Astrocyte (in vitro differentiated cells and primary cell): ENCODE measurements around the gene AP1B1. TPM values are rescaled to one million over a fixed set of nuclear protein-coding genes. Genes with fewer than 3 reads are reported as not detected.

Source experiments
- DNase-seq: peaks from one replicate; pipeline ENCODE4 v3.0.0-alpha.2; 2010; ENCODE audit warnings: low read depth
- FAIRE-seq: peaks from 2 replicates; lab custom pipeline; 2011; peaks lifted over from hg19 to GRCh38; lab: Jason Lieb, UNC
- H2AFZ ChIP-seq: 2 replicates; pipeline ENCODE4 v1.6.0; 2012; ENCODE audit warnings: low read depth, low read length, inconsistent platforms
- H3K27ac ChIP-seq: 2 replicates; pipeline ENCODE4 v1.5.1; 2011; ENCODE audit warnings: low read depth, low read length, inconsistent platforms
- H3K27me3 ChIP-seq: 2 replicates; pipeline ENCODE4 v1.6.0; 2011; ENCODE audit warnings: low read length, inconsistent platforms; ENCODE audit not compliant: insufficient read depth
- H3K36me3 ChIP-seq: 2 replicates; pipeline ENCODE4 v1.5.1; 2011; ENCODE audit warnings: low read length, inconsistent platforms; ENCODE audit not compliant: insufficient read depth
- H3K4me1 ChIP-seq: 2 replicates; pipeline ENCODE4 v1.5.1; 2011; ENCODE audit warnings: low read length, inconsistent platforms; ENCODE audit not compliant: insufficient read depth
- H3K4me2 ChIP-seq: 2 replicates; pipeline ENCODE4 v1.6.0; 2012; ENCODE audit warnings: low read length, inconsistent platforms
- H3K4me3 ChIP-seq: 2 replicates; pipeline ENCODE4 v1.5.1; 2011; ENCODE audit warnings: low read depth, mild to moderate bottlenecking, low read length, inconsistent platforms; ENCODE audit not compliant: insufficient read depth
- H3K79me2 ChIP-seq: 2 replicates; pipeline ENCODE4 v1.6.0; 2012; ENCODE audit warnings: mild to moderate bottlenecking, low read length, inconsistent platforms; ENCODE audit not compliant: insufficient read depth
- H3K9ac ChIP-seq: 2 replicates; pipeline ENCODE4 v1.6.0; 2012; ENCODE audit warnings: mild to moderate bottlenecking, low read length, inconsistent platforms
- H3K9me3 ChIP-seq: 2 replicates; pipeline ENCODE4 v1.5.1; 2012; ENCODE audit warnings: low read depth, mild to moderate bottlenecking, low read length, inconsistent platforms; ENCODE audit not compliant: insufficient read depth
- H4K20me1 ChIP-seq: 2 replicates; pipeline ENCODE4 v1.6.0; 2012; ENCODE audit warnings: low read length, inconsistent platforms; ENCODE audit not compliant: insufficient read depth
- H3K27ac Mint-ChIP-seq: one replicate; pipeline ENCODE4 v1.8.0; 2021; ENCODE audit warnings: mild to moderate bottlenecking, mixed read lengths; ENCODE audit not compliant: unreplicated experiment
- H3K27me3 Mint-ChIP-seq: one replicate; pipeline ENCODE4 v1.8.0; 2021; ENCODE audit warnings: low read depth, mixed read lengths; ENCODE audit not compliant: unreplicated experiment
- H3K36me3 Mint-ChIP-seq: one replicate; pipeline ENCODE4 v1.8.0; 2021; ENCODE audit warnings: low read depth, mixed read lengths; ENCODE audit not compliant: unreplicated experiment
- H3K4me1 Mint-ChIP-seq: one replicate; pipeline ENCODE4 v1.8.0; 2021; ENCODE audit warnings: low read depth, mixed read lengths; ENCODE audit not compliant: unreplicated experiment
- H3K4me3 Mint-ChIP-seq: one replicate; pipeline ENCODE4 v1.8.0; 2021; ENCODE audit warnings: mild to moderate bottlenecking, moderate library complexity, mixed read lengths; ENCODE audit not compliant: unreplicated experiment
- H3K9me3 Mint-ChIP-seq: one replicate; pipeline ENCODE4 v1.8.0; 2021; ENCODE audit warnings: mild to moderate bottlenecking, mixed read lengths; ENCODE audit not compliant: unreplicated experiment
- CTCF ChIP-seq: IDR thresholded peaks from 2 replicates; pipeline ENCODE4 v1.5.1; 2011; ENCODE audit warnings: low read depth, mild to moderate bottlenecking, inconsistent platforms, low read length, moderate library complexity; ENCODE audit not compliant: insufficient read depth
- EZH2 ChIP-seq: IDR thresholded peaks from 2 replicates; pipeline ENCODE4 v1.6.1; 2012; ENCODE audit warnings: mild to moderate bottlenecking, low read length, inconsistent platforms; ENCODE audit not compliant: insufficient read depth
- total RNA-seq: library from RNA; stranded (reverse); gene quantifications from 2 replicates; pipeline ENCODE4 v1.2.1, GENCODE V29; 2021

Gene AP1B1
- total RNA-seq, 1 donor from 2014 or later: 69.5 TPM

GRCh38 chr22:29292379-29292778 lies 96.0 kb downstream of the AP1B1 start:
- Histone ChIP-seq H2AFZ (no peak overlapping the region), H3K4me2 (no peak overlapping the region), H3K4me3 (no peak overlapping the region), H3K9me3 (no peaks in the 10 kb centered on the region), H3K27me3 (no peaks in the 10 kb centered on the region), H3K27ac (no peak overlapping the region), H3K4me1 (no peaks in the 10 kb centered on the region), H3K9ac (no peak overlapping the region), H4K20me1 (peaks cover 92% of the 10 kb centered on the region), H3K79me2 (peaks cover 70% of the 10 kb centered on the region), H3K36me3 (peaks cover 86% of the 10 kb centered on the region)
- H3K4me3 Mint-ChIP-seq: no peak overlapping the region
- H3K27me3 Mint-ChIP-seq: no peaks in the 10 kb centered on the region
- H3K4me1 Mint-ChIP-seq: no peaks in the 10 kb centered on the region
- H3K27ac Mint-ChIP-seq: no peak overlapping the region
- peaks cover 17% of the 10 kb centered on the region for H3K36me3 Mint-ChIP-seq
- no peak for TF ChIP-seq EZH2
- TF ChIP-seq CTCF: no peak
- FAIRE-seq: no peak
- no peak for DNase-seq
- no peaks in the 10 kb centered on the region for H3K9me3 Mint-ChIP-seq

- no peak overlapping the region for H3K4me3 ChIP-seq
- H3K9me3 ChIP-seq: no peaks in the 10 kb centered on the region
- no peaks in the 10 kb centered on the region for H3K4me1 Mint-ChIP-seq
- no peak overlapping the region for H3K27ac Mint-ChIP-seq
- no peaks in the 10 kb centered on the region for H3K9me3 Mint-ChIP-seq
- no peaks in the 10 kb centered on the region for H3K27me3 ChIP-seq
- no peak overlapping the region for H3K4me3 Mint-ChIP-seq
- peaks cover 79% of the 10 kb centered on the region for H3K79me2 ChIP-seq
- FAIRE-seq (no peak), DNase-seq (no peak)
- peaks cover 13% of the 10 kb centered on the region for H3K36me3 Mint-ChIP-seq
- no peak overlapping the region for H3K9ac ChIP-seq
- peaks cover 80% of the 10 kb centered on the region for H3K36me3 ChIP-seq
- no peaks in the 10 kb centered on the region for H3K4me1 ChIP-seq
- H3K27me3 Mint-ChIP-seq: no peaks in the 10 kb centered on the region
- no peak overlapping the region for H3K27ac ChIP-seq
- H4K20me1 ChIP-seq: peaks cover 93% of the 10 kb centered on the region
- no peak overlapping the region for H3K4me2 ChIP-seq
- H2AFZ ChIP-seq: no peak overlapping the region
- TF ChIP-seq CTCF (no peak), EZH2 (no peak)
These were observed 97.2 kb downstream of the AP1B1 start for GRCh38 chr22:29291215-29291614.

- H3K4me3 ChIP-seq: no peak overlapping the region
- no peak for TF ChIP-seq EZH2
- TF ChIP-seq CTCF: no peak
- no peaks in the 10 kb centered on the region for H3K9me3 ChIP-seq
- no peak overlapping the region for H3K4me2 ChIP-seq
- no peak overlapping the region for H2AFZ ChIP-seq
- H3K36me3 ChIP-seq: peaks cover 76% of the 10 kb centered on the region
- Mint-ChIP-seq H3K9me3 (no peaks in the 10 kb centered on the region), H3K4me3 (no peak overlapping the region), H3K27me3 (no peaks in the 10 kb centered on the region), H3K27ac (no peak overlapping the region), H3K4me1 (no peaks in the 10 kb centered on the region), H3K36me3 (peaks cover 12% of the 10 kb centered on the region)
- DNase-seq (no peak), FAIRE-seq (no peak)
- H3K27ac ChIP-seq: no peak overlapping the region
- H3K9ac ChIP-seq: no peak overlapping the region
- peaks cover 86% of the 10 kb centered on the region for H3K79me2 ChIP-seq
- peaks cover 93% of the 10 kb centered on the region for H4K20me1 ChIP-seq
- H3K4me1 ChIP-seq: no peaks in the 10 kb centered on the region
- H3K27me3 ChIP-seq: no peaks in the 10 kb centered on the region
These were observed 98.3 kb downstream of the AP1B1 start for GRCh38 chr22:29290061-29290460.
